H1 (cell line): ENCODE results near the gene CMTM2. TPM values are rescaled to one million over a fixed set of nuclear protein-coding genes. Genes with fewer than 3 reads are reported as not detected.

Experiments used
- BACH1 ChIP-seq: IDR thresholded peaks from 2 replicates; pipeline ENCODE4 v1.6.1; 2012; ENCODE audit warnings: low read length, improper control_type of control experiment
- BCL11A ChIP-seq, 2 experiments: IDR thresholded peaks; one replicate each; pipeline ENCODE4 v1.6.1; 2011; ENCODE audit warnings: low read depth in 2 of 2, low read length in 2 of 2, mild to moderate bottlenecking in 2 of 2
- CREB1 ChIP-seq: IDR thresholded peaks from 2 replicates; pipeline ENCODE4 v1.6.1; 2012; ENCODE audit warnings: inconsistent platforms
- FOSL1 ChIP-seq: IDR thresholded peaks from 2 replicates; pipeline ENCODE4 v1.6.1; 2011; ENCODE audit warnings: mild to moderate bottlenecking, low read depth, low read length, moderate library complexity; ENCODE audit not compliant: insufficient read depth
- GTF2F1 ChIP-seq: IDR thresholded peaks from 2 replicates; pipeline ENCODE4 v1.6.1; 2012; ENCODE audit warnings: low read depth, low read length, improper control_type of control experiment, borderline replicate concordance
- RNF2 ChIP-seq: fragments of 200-900, 300-1000 bp; sonication (generic); IDR thresholded peaks from 2 replicates; pipeline ENCODE4 v1.7.1; 2016; ENCODE audit warnings: borderline replicate concordance, low read depth, mild to moderate bottlenecking, antibody characterized with exemption, low read length; ENCODE audit not compliant: poor library complexity, severe bottlenecking; ENCODE audit errors: missing control alignments
- SIX5 ChIP-seq: IDR thresholded peaks from 2 replicates; pipeline ENCODE4 v1.6.1; 2011; ENCODE audit warnings: mild to moderate bottlenecking, low read depth, low read length
- SUZ12 ChIP-seq: fragments of 200-600 bp; sonication (generic); IDR thresholded peaks from 2 replicates; pipeline ENCODE4 v1.6.1; 2012; ENCODE audit warnings: mild to moderate bottlenecking, inconsistent platforms, low read length, moderate library complexity, mixed read lengths
- TBP ChIP-seq: IDR thresholded peaks from 2 replicates; pipeline ENCODE4 v1.6.1; 2011; ENCODE audit warnings: low read depth, low read length, improper control_type of control experiment
- polyA plus RNA-seq, 7 experiments: library from polyadenylated mRNA; depleted of rRNA in 3 of 7; stranded (reverse) in 5 of 7; unstranded in 2 of 7; fragments of >200 nt in 5 of 7; fragments of 200-250 nt in 2 of 7; gene quantifications; 1 replicate in 5 of 7; 2 replicates in 1 of 7; 4 replicates in 1 of 7; pipeline versions ENCODE4 v1.2.1 to v1.2.3, GENCODE V29; 2011 to 2013; ENCODE audit warnings: missing spikeins in 2 of 7, mixed read lengths in 2 of 7
- total RNA-seq: library from RNA; stranded (reverse); fragmentation: NEBNext Ultra II Directional; extraction: Animal tissue kit (Norgen Biotek cat#: 25700); gene quantifications from 2 replicates; pipeline ENCODE4 v1.2.1, GENCODE V29; 2021
- TF ChIP-seq, protein P1 (sequence below): fragments of 300-600 bp; sonication (generic); IDR thresholded peaks from 2 replicates; pipeline ENCODE4 v1.7.1; 2012; ENCODE audit warnings: low read length, moderate library complexity, mild to moderate bottlenecking, inconsistent platforms; ENCODE audit not compliant: insufficient replicate concordance

Gene CMTM2
- total and polyA plus RNA-seq, 2 of the 8 experiments (the other 6 are each of a cell fraction or from before 2014, with no cell fraction given), result not detected

DNA sequence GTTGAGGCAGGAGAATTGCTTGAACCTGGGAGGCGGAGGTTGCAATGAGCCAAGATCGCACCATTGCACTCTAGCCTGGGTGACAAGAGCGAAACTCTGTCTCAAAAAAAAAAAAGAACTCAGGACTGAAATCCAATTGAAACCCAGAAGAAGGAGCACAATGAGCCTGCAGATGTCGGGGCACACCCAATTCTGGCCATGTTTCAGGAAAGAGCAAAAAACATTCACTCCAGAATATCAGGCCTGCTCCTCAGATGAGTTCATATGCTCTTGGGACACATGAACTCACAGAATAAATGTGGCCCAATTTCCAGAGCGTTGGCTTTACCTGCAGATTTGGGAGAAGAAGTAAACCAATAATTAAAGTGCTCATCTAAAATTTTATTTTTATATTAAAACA is 3.0 kb upstream of the CMTM2 start (continued):
- TF ChIP-seq, protein P1, sequence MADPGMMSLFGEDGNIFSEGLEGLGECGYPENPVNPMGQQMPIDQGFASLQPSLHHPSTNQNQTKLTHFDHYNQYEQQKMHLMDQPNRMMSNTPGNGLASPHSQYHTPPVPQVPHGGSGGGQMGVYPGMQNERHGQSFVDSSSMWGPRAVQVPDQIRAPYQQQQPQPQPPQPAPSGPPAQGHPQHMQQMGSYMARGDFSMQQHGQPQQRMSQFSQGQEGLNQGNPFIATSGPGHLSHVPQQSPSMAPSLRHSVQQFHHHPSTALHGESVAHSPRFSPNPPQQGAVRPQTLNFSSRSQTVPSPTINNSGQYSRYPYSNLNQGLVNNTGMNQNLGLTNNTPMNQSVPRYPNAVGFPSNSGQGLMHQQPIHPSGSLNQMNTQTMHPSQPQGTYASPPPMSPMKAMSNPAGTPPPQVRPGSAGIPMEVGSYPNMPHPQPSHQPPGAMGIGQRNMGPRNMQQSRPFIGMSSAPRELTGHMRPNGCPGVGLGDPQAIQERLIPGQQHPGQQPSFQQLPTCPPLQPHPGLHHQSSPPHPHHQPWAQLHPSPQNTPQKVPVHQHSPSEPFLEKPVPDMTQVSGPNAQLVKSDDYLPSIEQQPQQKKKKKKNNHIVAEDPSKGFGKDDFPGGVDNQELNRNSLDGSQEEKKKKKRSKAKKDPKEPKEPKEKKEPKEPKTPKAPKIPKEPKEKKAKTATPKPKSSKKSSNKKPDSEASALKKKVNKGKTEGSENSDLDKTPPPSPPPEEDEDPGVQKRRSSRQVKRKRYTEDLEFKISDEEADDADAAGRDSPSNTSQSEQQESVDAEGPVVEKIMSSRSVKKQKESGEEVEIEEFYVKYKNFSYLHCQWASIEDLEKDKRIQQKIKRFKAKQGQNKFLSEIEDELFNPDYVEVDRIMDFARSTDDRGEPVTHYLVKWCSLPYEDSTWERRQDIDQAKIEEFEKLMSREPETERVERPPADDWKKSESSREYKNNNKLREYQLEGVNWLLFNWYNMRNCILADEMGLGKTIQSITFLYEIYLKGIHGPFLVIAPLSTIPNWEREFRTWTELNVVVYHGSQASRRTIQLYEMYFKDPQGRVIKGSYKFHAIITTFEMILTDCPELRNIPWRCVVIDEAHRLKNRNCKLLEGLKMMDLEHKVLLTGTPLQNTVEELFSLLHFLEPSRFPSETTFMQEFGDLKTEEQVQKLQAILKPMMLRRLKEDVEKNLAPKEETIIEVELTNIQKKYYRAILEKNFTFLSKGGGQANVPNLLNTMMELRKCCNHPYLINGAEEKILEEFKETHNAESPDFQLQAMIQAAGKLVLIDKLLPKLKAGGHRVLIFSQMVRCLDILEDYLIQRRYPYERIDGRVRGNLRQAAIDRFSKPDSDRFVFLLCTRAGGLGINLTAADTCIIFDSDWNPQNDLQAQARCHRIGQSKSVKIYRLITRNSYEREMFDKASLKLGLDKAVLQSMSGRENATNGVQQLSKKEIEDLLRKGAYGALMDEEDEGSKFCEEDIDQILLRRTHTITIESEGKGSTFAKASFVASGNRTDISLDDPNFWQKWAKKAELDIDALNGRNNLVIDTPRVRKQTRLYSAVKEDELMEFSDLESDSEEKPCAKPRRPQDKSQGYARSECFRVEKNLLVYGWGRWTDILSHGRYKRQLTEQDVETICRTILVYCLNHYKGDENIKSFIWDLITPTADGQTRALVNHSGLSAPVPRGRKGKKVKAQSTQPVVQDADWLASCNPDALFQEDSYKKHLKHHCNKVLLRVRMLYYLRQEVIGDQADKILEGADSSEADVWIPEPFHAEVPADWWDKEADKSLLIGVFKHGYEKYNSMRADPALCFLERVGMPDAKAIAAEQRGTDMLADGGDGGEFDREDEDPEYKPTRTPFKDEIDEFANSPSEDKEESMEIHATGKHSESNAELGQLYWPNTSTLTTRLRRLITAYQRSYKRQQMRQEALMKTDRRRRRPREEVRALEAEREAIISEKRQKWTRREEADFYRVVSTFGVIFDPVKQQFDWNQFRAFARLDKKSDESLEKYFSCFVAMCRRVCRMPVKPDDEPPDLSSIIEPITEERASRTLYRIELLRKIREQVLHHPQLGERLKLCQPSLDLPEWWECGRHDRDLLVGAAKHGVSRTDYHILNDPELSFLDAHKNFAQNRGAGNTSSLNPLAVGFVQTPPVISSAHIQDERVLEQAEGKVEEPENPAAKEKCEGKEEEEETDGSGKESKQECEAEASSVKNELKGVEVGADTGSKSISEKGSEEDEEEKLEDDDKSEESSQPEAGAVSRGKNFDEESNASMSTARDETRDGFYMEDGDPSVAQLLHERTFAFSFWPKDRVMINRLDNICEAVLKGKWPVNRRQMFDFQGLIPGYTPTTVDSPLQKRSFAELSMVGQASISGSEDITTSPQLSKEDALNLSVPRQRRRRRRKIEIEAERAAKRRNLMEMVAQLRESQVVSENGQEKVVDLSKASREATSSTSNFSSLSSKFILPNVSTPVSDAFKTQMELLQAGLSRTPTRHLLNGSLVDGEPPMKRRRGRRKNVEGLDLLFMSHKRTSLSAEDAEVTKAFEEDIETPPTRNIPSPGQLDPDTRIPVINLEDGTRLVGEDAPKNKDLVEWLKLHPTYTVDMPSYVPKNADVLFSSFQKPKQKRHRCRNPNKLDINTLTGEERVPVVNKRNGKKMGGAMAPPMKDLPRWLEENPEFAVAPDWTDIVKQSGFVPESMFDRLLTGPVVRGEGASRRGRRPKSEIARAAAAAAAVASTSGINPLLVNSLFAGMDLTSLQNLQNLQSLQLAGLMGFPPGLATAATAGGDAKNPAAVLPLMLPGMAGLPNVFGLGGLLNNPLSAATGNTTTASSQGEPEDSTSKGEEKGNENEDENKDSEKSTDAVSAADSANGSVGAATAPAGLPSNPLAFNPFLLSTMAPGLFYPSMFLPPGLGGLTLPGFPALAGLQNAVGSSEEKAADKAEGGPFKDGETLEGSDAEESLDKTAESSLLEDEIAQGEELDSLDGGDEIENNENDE, result no peak
- no peak for TF ChIP-seq BACH1
- TF ChIP-seq SUZ12, result no peak
- TF ChIP-seq TBP, result no peak
- TF ChIP-seq SIX5, result no peak
- TF ChIP-seq GTF2F1, result no peak
- TF ChIP-seq FOSL1, result no peak
- TF ChIP-seq CREB1, result no peak
- TF ChIP-seq RNF2, result no peak
- no peak for TF ChIP-seq BCL11A (IDR thresholded peaks at IDR 0.05; ENCODE audit: low read depth in 2 of 2, low read length in 2 of 2)
